Thyroid gland (tissue), 4 donors: ENCODE measurements around the gene PRELID3B. TPM values are rescaled to one million over a fixed set of nuclear protein-coding genes. Genes with fewer than 3 reads are reported as not detected.

Source experiments
- DNase-seq, 2 donors: peaks; one replicate each; pipeline ENCODE4 v3.0.0-alpha.2; 2019
- H3K27ac ChIP-seq, 3 donors: fragments of 200-600 bp; sonication (generic); 1 replicate in 2 of 3; 2 replicates in 1 of 3; pipeline ENCODE4 v1.5.1; 2016 to 2019; ENCODE audit warnings: mild to moderate bottlenecking in 1 of 3, moderate library complexity in 1 of 3
- H3K27me3 ChIP-seq: fragments of 200-600 bp; sonication (generic); one replicate; pipeline ENCODE4 v1.5.1; 2019
- H3K36me3 ChIP-seq, 2 donors: fragments of 200-600 bp; sonication (generic); one replicate each; pipeline ENCODE4 v1.5.1; 2016 to 2019
- H3K4me1 ChIP-seq, 2 donors: fragments of 200-600 bp; sonication (generic); one replicate each; pipeline ENCODE4 v1.5.1; 2017 to 2019
- H3K4me3 ChIP-seq, 3 donors: fragments of 200-600 bp; sonication (generic); replicated peaks in 1 of 3; 1 replicate in 2 of 3; 2 replicates in 1 of 3; pipeline ENCODE4 v1.5.1; 2016; ENCODE audit warnings: mild to moderate bottlenecking in 1 of 3
- H3K9me3 ChIP-seq: fragments of 200-600 bp; sonication (generic); one replicate; pipeline ENCODE4 v1.5.1; 2017
- POLR2A ChIP-seq, 2 donors: fragments of 450-650 bp; IDR thresholded peaks; one replicate each; pipeline ENCODE4 v1.6.1; 2017; ENCODE audit warnings: antibody characterized with exemption in 2 of 2, mild to moderate bottlenecking in 2 of 2, moderate library complexity in 1 of 2
- whole genome bisulfite sequencing, 2 donors: methylation state at CpG; one replicate each; pipeline ENCODE4 v1.1.5; 2017; 5-methylcytosine and 5-hydroxymethylcytosine counted together
- intact Hi-C: fragments of 100-400 bp; cut with DNase I; formaldehyde crosslinking; loops from one replicate; pipeline ENCODE4 v1.15.1; 2023
- total RNA-seq, 4 donors: library from RNA; depleted of rRNA; stranded (reverse); fragments of >200 nt; gene quantifications; one replicate each; pipeline ENCODE4 v1.2.3, GENCODE V29; 2016
- TF ChIP-seq, protein P1 (sequence below), 6 experiments: fragments of 200-600 bp in 3 of 6; fragments of 450-650 bp in 3 of 6; sonication (generic) in 3 of 6; IDR thresholded peaks; one replicate each; pipeline ENCODE4 v1.5.1; 2016 to 2019; ENCODE audit warnings: antibody characterized with exemption in 6 of 6, mild to moderate bottlenecking in 2 of 6, inconsistent platforms in 1 of 6, moderate library complexity in 1 of 6

The PRELID3B gene
- total RNA-seq, 4 donors from 2014 or later, result 74.4 to 112 (median 85.6) TPM

DNA sequence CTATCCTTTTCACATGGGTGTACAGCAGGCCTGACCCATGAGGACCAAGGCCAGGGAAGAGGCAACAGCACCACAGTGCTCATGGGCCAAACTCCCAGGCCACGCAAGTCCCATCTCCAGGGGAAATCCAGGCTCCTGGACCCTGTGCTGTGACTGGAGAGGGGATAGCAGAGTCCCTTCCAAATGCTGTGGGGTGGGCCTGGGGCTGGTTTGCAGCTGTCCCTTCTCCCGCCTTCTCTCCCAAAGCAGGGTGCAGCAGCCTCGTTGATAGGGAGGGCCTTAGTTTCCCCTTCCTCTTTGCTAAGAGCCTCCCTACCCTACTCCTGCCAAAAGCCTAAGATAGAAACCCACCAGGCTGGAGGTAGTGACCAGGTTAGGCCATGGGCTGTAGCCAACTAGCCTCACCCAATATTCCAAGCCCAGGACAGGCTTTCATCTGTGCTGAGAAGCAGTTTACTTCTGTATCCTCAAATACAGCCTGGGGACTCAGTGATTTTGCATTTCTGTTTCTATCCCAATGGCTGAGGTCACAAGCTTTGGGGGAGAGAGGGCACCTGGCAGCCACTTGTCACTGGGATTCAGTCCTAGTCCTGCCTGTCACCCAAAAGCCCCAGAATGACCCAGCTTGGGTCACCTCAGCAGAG lies 36.9 kb downstream of the PRELID3B start:
- peaks cover 0 to 6% of the 10 kb centered on the region in 2 donors for H3K36me3 ChIP-seq
- H3K4me3 ChIP-seq, result peak overlapping the region in 1 of 3 donors; percentile 50
- no peaks in the 10 kb centered on the region for H3K9me3 ChIP-seq
- intact Hi-C loops, result loop anchor here (10.0 kb wide), 1 partner anchor 111 kb away; no protein-coding TSS in a partner anchor
- H3K27me3 ChIP-seq, result no peaks in the 10 kb centered on the region
- no peak for DNase-seq
- H3K27ac ChIP-seq, result peak overlapping the region; percentile 12 to 94 (median 73)
- no peak for TF ChIP-seq POLR2A (IDR thresholded peaks at IDR 0.05)
- TF ChIP-seq, protein P1, sequence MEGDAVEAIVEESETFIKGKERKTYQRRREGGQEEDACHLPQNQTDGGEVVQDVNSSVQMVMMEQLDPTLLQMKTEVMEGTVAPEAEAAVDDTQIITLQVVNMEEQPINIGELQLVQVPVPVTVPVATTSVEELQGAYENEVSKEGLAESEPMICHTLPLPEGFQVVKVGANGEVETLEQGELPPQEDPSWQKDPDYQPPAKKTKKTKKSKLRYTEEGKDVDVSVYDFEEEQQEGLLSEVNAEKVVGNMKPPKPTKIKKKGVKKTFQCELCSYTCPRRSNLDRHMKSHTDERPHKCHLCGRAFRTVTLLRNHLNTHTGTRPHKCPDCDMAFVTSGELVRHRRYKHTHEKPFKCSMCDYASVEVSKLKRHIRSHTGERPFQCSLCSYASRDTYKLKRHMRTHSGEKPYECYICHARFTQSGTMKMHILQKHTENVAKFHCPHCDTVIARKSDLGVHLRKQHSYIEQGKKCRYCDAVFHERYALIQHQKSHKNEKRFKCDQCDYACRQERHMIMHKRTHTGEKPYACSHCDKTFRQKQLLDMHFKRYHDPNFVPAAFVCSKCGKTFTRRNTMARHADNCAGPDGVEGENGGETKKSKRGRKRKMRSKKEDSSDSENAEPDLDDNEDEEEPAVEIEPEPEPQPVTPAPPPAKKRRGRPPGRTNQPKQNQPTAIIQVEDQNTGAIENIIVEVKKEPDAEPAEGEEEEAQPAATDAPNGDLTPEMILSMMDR (IDR thresholded peaks at IDR 0.05), result no peak
- 74 to 88% methylated on average over 3 of the region's 3 CpGs for WGBS, 2 donors
- H3K4me1 ChIP-seq, result peaks cover 50 to 54% of the 10 kb centered on the region in 2 donors

DNA sequence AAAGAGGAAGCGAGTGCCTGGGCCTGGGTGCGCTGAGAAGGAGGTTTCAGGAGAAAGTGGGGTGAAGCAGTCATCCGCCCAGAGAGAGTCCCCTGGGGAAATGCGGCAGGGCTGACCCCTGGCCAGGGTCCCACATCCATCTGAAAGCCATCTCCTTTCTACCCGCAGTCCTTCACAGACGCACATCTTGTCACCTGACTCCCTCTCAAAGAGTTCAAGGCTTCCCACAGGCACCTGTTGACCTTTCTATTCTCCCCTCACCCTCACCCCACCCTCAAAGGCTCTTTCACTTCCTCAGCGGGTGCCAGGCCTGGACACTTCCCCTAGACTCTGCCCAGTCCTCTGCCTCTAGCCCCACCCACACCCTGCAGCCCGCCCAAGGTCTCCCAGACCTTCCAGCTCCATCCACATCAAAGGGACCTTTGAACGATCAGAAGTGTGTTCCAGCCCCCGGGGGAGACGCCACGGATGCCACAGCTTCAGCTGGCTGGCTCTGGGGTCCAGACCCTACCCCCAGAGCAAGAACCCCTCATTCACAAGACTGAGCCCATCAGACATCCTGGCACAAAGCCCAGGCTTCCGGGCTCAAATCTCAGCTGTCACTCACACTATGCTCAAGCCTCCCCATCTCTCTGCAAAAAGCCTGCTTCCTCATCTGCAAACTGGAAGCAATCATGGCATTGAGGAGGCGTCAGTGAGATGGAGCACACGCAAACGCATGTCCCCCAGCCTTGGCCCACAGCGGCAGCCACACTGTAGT lies 37.6 kb downstream of the PRELID3B start:
- no peak for TF ChIP-seq POLR2A (IDR thresholded peaks at IDR 0.05)
- TF ChIP-seq, protein P1 (IDR thresholded peaks at IDR 0.05), result no peak
- peak overlapping the region; percentile 12 to 94 (median 73) for H3K27ac ChIP-seq
- no peak for DNase-seq
- H3K36me3 ChIP-seq, result peaks cover 0 to 6% of the 10 kb centered on the region in 2 donors
- WGBS, 2 donors, result 59 to 68% methylated on average over 15 to 17 of the region's 17 CpGs
- no peaks in the 10 kb centered on the region for H3K9me3 ChIP-seq
- intact Hi-C loops, result loop anchor here (10.0 kb wide), 1 partner anchor 110 kb away; no protein-coding TSS in a partner anchor
- H3K4me1 ChIP-seq, result peaks cover 43 to 47% of the 10 kb centered on the region in 2 donors
- no peaks in the 10 kb centered on the region for H3K27me3 ChIP-seq
- peak overlapping the region in 1 of 3 donors; percentile 50 for H3K4me3 ChIP-seq

DNA sequence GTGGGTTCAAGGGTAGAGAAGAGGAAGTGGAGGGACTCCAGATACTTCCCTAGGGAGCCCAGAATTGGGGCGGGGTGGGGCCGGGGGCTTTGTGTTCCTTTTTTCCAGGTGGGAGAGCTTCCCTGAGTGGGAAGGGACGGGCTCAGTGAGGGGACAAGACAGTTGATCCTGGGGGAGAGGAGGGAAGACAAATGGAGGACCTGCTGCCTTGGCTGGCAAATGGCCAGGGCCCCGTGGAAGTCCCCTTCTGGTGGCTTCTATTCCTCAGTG lies 38.2 kb downstream of the PRELID3B start:
- WGBS, 2 donors, result 59 to 66% methylated on average over 4 of the region's 4 CpGs
- Histone ChIP-seq H3K27ac (peak overlapping the region in 1 of 3 donors; percentile 94), H3K4me3 (no peak overlapping the region), H3K4me1 (peaks cover 41 to 43% of the 10 kb centered on the region in 2 donors), H3K36me3 (peaks cover 2 to 6% of the 10 kb centered on the region in 2 donors), H3K27me3 (no peaks in the 10 kb centered on the region), H3K9me3 (no peaks in the 10 kb centered on the region)
- DNase-seq, result peak in 1 of 2 donors; percentile 24
- no peak for TF ChIP-seq POLR2A (IDR thresholded peaks at IDR 0.05)
- TF ChIP-seq, protein P1 (IDR thresholded peaks at IDR 0.05), result no peak
- intact Hi-C loops, result loop anchor here (10.0 kb wide), 1 partner anchor 110 kb away; no protein-coding TSS in a partner anchor

DNA sequence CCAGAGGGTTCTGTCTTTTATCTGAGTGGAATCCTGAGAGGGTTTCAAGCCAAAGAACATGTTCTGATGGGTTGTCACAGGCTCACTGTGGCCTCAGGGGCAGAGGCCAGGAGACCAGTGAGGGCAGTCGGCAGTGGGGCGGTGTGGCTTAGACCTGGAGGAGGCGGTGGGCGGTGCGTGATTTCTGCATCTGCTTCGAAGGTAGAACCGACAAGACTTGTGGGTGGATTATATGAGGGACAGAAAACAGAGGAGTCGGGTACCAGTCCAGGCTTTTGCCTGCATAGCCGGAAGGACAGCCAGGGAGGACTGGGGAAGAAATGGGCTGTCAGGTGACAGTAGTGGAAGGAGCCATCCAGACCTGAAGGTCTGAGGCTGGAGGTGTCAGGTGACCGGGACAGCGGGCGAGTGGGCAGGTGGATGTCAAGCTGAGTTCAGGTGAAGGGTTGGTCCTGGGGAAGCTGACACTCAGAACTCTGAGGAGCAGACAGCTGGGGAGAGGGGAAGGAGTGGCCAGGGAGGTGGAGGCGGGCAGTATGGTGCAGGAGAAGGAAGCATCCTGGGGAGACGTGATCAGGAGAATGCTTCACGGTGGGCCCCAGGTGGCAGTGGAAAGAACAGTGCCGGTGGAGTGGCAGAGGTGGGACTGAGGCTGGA lies 38.6 kb downstream of the PRELID3B start:
- no peak for DNase-seq
- Histone ChIP-seq H3K4me1 (peaks cover 41 to 43% of the 10 kb centered on the region in 2 donors), H3K27ac (peak overlapping the region in 1 of 3 donors; percentile 94), H3K9me3 (no peaks in the 10 kb centered on the region), H3K4me3 (no peak overlapping the region), H3K36me3 (peaks cover 6 to 7% of the 10 kb centered on the region in 2 donors), H3K27me3 (no peaks in the 10 kb centered on the region)
- intact Hi-C loops, result loop anchor here (10.0 kb wide), 1 partner anchor 109 kb away; no protein-coding TSS in a partner anchor
- WGBS, 2 donors, result 85 to 91% methylated on average over 16 of the region's 16 CpGs
- TF ChIP-seq, protein P1 (IDR thresholded peaks at IDR 0.05), result no peak
- no peak for TF ChIP-seq POLR2A (IDR thresholded peaks at IDR 0.05)
